Mesothelial cell of epicardium (in vitro differentiated cells): ENCODE measurements around the gene RER1. TPM values are rescaled to one million over a fixed set of nuclear protein-coding genes. Genes with fewer than 3 reads are reported as not detected.

ENCODE experiments used
- DNase-seq, 2 experiments: peaks; one replicate each; pipeline ENCODE4 v3.0.0; 2021; ENCODE audit warnings: low spot score in 2 of 2; ENCODE audit not compliant: unreplicated experiment in 2 of 2
- H3K27ac Mint-ChIP-seq: 2 replicates; pipeline ENCODE4 v1.8.0; 2021; ENCODE audit warnings: mixed read lengths
- H3K27me3 Mint-ChIP-seq: 2 replicates; pipeline ENCODE4 v1.8.0; 2021; ENCODE audit warnings: low read depth, mixed read lengths
- H3K36me3 Mint-ChIP-seq: 2 replicates; pipeline ENCODE4 v1.8.0; 2021; ENCODE audit warnings: mixed read lengths
- H3K4me1 Mint-ChIP-seq: 2 replicates; pipeline ENCODE4 v1.8.0; 2021; ENCODE audit warnings: mixed read lengths
- H3K4me3 Mint-ChIP-seq: 2 replicates; pipeline ENCODE4 v1.8.0; 2021; ENCODE audit warnings: mild to moderate bottlenecking, moderate library complexity, mixed read lengths
- H3K9me3 Mint-ChIP-seq: 2 replicates; pipeline ENCODE4 v1.8.0; 2021; ENCODE audit warnings: mixed read lengths
- CTCF ChIP-seq: fragments of 200-600 bp; sonication (generic); IDR thresholded peaks from one replicate; pipeline ENCODE4 v1.5.0; 2021; ENCODE audit warnings: antibody characterized with exemption; ENCODE audit not compliant: unreplicated experiment
- total RNA-seq: library from RNA; stranded (reverse); gene quantifications from 3 replicates; pipeline ENCODE4 v1.2.1, GENCODE V29; 2021

RER1 gene
- total RNA-seq, 1 donor from 2014 or later = 95.1 TPM

GRCh38 chr1:2356401-2356800 lies 35.2 kb upstream of the RER1 start:
- no peak overlapping the region for H3K4me3 Mint-ChIP-seq
- peak in 1 of 2 experiments; percentile 13 for DNase-seq
- H3K36me3 Mint-ChIP-seq = peaks cover 5% of the 10 kb centered on the region
- H3K27me3 Mint-ChIP-seq = no peaks in the 10 kb centered on the region
- no peak for TF ChIP-seq CTCF
- peaks cover 37% of the 10 kb centered on the region for H3K4me1 Mint-ChIP-seq
- H3K27ac Mint-ChIP-seq = peak overlapping the region; percentile 53
- H3K9me3 Mint-ChIP-seq = no peaks in the 10 kb centered on the region

- Mint-ChIP-seq H3K9me3 (peaks cover 1% of the 10 kb centered on the region), H3K4me1 (peaks cover 36% of the 10 kb centered on the region), H3K27ac (peak overlapping the region; percentile 39), H3K36me3 (peaks cover 6% of the 10 kb centered on the region), H3K4me3 (no peak overlapping the region), H3K27me3 (no peaks in the 10 kb centered on the region)
- DNase-seq = peak in 1 of 2 experiments; percentile 12
- no peak for TF ChIP-seq CTCF
Measured at GRCh38 chr1:2356911-2357845, 34.5 kb upstream of the RER1 start.

- DNase-seq = peak in 1 of 2 experiments; percentile 11
- H3K9me3 Mint-ChIP-seq = peaks cover 8% of the 10 kb centered on the region
- H3K4me1 Mint-ChIP-seq = peaks cover 36% of the 10 kb centered on the region
- H3K36me3 Mint-ChIP-seq = peaks cover 8% of the 10 kb centered on the region
- peak overlapping the region; percentile 39 for H3K27ac Mint-ChIP-seq
- H3K4me3 Mint-ChIP-seq = no peak overlapping the region
- TF ChIP-seq CTCF = no peak
- no peaks in the 10 kb centered on the region for H3K27me3 Mint-ChIP-seq
Measured at GRCh38 chr1:2358072-2358471, 33.6 kb upstream of the RER1 start.

- Mint-ChIP-seq H3K4me1 (peaks cover 29% of the 10 kb centered on the region), H3K27me3 (no peaks in the 10 kb centered on the region), H3K4me3 (no peak overlapping the region), H3K36me3 (peaks cover 11% of the 10 kb centered on the region), H3K9me3 (peaks cover 14% of the 10 kb centered on the region), H3K27ac (peak overlapping the region; percentile 47)
- peak in 1 of 2 experiments; percentile 13 for DNase-seq
- no peak for TF ChIP-seq CTCF
Measured at GRCh38 chr1:2358651-2359640, 32.7 kb upstream of the RER1 start.

- H3K27ac Mint-ChIP-seq = peak overlapping the region; percentile 75
- H3K27me3 Mint-ChIP-seq = no peaks in the 10 kb centered on the region
- peak in 1 of 2 experiments; percentile 10 for DNase-seq
- H3K4me3 Mint-ChIP-seq = no peak overlapping the region
- H3K4me1 Mint-ChIP-seq = peaks cover 17% of the 10 kb centered on the region
- H3K36me3 Mint-ChIP-seq = peaks cover 15% of the 10 kb centered on the region
- TF ChIP-seq CTCF = no peak
- H3K9me3 Mint-ChIP-seq = peaks cover 16% of the 10 kb centered on the region
Measured at GRCh38 chr1:2360588-2361364, 30.9 kb upstream of the RER1 start.
